DMS 273 (cell line): Measurements from ENCODE around the gene GABRA1.

Source experiments
- DNase-seq: peaks from one replicate; lab custom pipeline; 2025; ENCODE audit not compliant: unreplicated experiment; lab: John Stamatoyannopoulos, UW

Gene GABRA1

DNA sequence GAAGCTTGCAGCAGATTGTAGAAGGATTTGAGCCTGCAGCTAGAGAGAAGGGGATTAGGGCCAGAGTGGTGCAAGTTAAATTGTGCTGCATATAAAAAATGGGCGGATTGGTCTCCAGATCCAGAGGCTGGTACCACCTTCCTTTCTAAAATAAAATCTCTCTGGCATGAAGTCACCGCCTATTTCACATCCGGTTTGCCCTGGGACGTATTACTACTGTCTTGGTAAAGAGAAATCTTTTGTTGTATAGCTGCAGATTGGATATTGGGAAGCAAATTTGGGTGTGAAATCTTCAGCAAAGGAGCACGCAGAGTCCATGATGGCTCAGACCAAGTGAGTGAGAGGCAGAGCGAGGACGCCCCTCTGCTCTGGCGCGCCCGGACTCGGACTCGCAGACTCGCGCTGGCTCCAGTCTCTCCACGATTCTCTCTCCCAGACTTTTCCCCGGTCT is at the start of gene GABRA1:
Gene GABRA1, plus strand, starts transcription at position 180 of the 451 bp plus-strand sequence. CDS start 2,691 bp downstream, outside the sequence.
- DNase-seq, result peak; percentile 47

DNA sequence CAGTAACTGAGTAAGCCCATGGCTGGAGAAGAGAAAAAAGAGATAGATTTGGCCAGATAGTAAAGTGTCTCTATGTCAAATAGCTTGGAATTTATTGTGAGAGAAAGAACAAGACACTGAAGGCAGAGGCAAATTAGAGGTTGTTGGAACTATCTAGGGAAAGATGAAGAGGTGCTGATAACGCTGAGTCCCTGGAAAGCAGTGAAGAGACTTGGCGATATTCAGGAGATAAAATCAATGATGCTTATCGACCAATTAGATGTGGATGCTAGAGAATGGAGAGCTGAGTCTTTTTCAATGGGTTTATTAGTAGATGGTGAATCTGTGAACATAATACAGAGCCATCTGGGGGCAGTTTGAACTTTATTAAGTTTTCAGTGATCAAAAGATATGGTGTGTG is 48.6 kb upstream of the GABRA1 start:
- no peak for DNase-seq

DNA sequence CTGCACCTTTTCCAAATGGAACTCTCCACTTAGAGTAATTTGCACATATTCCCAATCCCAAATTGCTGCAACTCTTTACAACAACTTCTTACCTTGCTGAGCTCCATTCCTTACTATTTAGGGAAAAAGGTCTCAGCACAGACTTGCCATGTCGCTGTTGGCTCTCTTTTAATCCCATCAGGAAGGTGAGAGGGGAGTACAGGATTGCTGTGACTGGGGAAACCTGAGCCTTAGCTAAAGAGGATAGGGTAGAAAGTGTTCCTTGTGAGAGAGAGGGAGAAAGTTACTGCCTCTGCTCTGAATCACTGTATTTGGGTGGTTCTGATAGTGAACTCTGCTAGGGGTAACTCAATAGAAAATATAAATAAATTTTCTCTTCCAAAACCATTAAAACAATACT is 43.7 kb upstream of the GABRA1 start:
- DNase-seq, result no peak

DNA sequence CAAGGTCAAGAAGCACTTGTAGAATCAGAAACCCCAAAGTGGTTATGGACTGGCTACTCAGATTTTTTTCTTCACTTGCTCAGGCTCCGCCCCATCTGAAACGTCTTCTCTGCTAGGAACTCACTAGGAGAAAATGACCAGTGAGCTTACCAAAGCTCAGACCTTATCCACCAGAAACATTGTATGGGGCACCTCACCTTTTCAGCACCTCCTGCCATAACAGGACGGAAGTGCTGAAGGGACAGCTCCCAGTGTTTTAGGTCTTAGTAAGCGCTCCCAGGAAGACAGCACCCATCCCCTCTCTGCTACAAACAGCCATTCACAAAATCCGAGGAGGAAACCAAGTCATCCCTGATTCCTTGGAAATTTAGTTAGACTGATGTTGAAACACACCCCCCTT is 1.2 kb upstream of the GABRA1 start:
- DNase-seq, result peak; percentile 2

DNA sequence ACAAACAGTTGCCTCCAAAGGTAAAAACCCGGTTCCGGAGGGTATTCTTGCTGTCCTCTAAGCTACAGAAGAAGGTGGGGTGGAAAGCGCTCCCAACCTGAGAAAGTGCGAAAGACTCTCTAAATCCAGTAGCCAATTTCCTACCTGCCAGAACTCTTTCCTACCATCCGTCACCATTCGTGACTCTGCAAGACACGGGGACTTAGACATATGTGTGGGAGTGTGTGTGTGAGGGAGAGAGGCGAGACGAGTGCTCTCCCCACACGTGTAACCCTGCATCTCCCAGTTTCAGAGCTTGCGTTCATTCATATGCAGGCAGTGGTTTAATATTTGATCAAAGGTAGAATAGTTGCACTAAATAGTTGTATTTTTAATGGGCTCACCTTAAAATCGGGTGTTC is 473 bp upstream of the GABRA1 start:
- DNase-seq, result no peak

DNA sequence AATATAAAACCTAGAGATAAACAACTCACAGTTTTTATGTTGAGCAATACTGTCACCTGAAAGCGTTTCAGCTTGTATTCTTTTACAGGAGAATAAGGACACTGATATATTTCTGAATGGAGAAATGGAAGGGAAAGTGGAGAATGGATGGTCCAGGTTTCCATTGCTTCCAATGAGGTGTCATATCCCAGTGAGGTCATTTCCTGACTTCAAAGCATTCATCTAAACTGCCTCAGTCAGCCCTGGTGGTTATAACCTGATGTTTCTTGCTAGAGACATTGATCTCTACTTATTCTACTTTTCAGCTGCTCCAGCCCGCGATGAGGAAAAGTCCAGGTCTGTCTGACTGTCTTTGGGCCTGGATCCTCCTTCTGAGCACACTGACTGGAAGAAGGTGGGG is 2.6 kb downstream of the GABRA1 start:
- no peak for DNase-seq

DNA sequence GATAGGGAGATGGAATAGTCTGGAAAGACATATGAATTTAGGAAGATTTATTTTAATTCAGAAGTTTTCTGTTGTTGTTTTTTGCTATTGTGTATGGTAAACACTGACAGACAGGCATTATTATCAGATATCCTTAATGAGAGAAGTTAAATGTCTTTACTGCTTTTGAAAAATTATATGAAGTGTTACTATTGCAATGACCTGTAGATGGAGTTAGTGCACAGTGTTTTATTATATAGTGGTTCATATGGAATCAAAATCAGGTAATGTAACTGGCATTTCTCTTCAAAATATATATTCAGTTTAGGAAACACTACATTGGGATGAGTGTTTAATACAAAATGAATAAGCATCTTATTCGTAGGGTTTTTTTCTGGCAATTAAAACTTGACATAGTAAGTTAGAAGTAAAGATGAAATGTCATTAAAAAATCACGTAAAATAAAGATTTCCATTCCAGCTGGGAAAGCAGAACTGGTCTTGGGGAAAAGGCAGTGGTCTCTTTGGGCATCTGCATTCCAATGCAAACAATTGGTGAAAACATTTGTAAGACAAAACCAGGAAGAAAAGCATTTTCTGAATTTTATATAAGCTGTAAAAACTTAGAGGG is 3.9 kb downstream of the GABRA1 start:
- DNase-seq, result peak; percentile 12

DNA sequence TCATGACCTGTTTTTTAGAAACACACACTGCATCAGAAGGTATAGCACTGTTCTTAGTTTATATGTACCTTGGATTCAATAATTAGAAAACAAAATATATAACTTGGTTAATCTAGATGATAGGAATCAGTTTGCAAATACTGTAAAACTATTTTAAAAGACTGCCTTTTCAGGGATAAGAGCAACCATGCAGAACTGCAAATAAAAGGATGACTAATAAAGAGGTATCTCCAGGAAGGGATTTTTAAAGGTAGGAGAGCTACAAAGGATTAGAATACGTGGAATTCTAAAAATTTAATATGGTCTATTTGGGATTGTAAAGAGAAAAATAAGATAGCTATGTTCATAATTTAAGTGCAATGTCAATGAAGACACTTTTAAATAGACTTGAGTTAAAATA is 9.4 kb downstream of the GABRA1 start:
- no peak for DNase-seq

DNA sequence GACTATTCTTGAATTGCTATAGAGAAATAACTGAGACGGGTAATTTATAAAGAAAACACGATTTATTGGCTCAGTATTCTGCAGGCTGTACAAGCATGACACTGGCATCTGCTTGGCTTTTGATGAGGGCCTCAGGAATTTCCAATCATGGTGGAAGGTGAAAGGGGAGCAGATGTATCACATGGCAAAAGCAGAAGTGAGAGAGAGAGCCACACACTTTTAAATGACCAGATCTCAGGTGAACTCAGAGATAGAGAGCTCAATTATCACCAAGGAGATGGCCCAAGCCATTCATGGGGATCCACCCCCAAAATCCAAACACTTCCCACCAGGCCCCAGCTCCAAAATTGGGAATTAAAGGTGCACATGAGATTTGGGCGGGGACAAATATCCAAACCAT is 15.3 kb downstream of the GABRA1 start:
- DNase-seq, result no peak

DNA sequence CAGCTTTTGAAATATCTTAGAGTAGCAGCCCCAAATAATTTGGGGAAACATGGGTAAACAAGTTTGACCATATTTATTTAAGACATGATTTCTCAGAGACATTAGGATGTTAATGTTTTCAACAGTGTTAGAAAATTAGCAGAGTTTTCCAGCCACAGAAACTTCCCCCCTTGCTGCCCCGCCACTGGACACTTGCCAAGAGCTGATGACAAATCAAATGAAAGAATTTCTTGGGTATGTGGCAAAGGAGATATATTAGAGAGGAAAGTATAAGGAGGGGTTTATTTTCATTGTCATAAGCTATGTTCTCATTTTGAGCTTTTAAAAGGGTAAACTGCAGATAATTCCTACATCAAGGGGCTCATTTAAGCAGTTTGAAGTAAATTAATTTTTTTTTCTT is 15.9 kb downstream of the GABRA1 start:
- no peak for DNase-seq

DNA sequence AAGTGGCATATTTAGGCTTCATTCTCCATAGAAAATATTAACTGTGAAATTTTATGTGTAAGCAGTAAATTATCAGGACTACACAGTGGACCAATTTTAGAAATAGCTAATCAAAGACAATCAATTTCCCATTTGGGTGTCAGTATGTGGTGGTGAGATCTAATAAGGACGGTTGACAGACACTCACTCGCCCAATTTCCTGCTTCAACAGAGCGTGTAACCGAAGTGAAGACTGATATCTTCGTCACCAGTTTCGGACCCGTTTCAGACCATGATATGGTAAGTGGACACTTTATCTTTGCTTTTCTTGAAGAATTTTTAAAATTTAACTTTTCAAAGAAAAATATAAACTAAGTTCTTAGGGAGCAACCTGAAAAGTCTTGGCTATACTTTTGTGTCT is 17.6 kb downstream of the GABRA1 start:
- no peak for DNase-seq

DNA sequence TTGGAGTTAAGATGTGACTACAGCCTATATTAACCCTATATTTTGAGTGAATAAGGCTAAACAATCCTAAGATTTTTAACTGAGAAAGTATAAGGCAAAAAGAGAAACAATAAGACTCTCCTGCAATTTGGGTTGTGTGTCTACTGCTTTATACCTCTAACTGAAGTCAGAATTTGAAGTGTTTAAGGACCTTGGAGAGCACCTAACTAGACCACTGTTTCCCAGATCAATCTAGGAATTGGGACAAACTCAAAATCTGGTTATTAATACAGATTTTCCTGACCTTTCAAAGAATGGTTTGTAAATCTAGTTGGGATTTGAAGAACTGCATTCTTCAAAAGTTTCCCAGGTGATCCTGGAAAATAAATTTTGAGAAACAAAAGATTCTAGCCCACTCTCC is 42.1 kb downstream of the GABRA1 start:
- DNase-seq, result no peak

DNA sequence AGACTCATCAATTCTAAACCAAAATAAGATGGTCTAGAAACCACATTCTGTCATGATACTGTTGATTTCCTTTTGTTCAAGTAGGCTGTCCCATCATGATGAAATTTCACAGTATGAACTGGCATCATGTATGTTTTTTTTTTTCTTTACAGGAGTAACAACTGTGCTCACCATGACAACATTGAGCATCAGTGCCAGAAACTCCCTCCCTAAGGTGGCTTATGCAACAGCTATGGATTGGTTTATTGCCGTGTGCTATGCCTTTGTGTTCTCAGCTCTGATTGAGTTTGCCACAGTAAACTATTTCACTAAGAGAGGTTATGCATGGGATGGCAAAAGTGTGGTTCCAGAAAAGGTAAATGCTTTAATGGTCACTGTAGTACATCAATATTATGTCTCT is 47.6 kb downstream of the GABRA1 start:
- DNase-seq, result no peak

DNA sequence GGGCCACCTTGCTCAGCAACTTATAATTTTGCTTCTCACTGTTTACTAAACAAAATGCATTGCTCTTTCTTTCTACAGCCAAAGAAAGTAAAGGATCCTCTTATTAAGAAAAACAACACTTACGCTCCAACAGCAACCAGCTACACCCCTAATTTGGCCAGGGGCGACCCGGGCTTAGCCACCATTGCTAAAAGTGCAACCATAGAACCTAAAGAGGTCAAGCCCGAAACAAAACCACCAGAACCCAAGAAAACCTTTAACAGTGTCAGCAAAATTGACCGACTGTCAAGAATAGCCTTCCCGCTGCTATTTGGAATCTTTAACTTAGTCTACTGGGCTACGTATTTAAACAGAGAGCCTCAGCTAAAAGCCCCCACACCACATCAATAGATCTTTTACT is 49.1 kb downstream of the GABRA1 start:
- DNase-seq, result no peak

DNA sequence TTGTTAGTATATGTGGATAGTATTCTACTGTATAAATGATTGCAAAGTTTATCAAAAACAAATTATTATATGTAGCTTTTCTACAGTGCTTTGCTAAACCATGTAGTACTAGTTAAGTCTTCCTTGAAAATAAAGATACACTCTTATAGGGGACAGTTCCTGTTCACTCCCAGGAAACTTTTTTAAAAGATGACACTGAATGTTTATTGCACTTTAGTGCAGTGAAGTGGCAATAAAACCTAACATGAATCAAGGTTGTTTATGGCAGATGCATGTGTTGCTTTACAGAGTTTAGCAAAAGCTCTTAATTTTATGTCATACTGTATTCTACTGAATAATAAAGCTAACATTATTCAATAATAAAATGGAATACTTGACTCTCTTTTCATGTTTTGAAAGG is 51.7 kb downstream of the GABRA1 start:
- DNase-seq, result no peak

DNA sequence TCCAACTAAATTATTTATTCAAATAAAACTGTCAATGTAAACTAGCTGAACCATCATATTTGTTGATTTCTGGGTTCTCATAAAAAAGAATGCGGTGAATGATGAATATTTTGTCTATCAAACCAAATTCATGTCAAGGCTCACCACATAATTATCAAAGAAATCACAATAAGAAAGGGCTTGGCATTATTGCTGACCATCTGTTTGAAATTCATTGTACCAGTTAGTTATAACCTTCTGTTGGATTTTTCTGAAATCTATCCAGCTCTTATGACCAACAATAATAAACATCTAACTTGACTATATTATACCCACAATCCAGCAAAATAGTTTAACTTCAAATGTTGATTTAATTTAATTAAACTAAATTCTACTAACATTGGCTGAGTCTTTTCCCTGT is 53.1 kb downstream of the GABRA1 start:
- DNase-seq, result no peak

DNA sequence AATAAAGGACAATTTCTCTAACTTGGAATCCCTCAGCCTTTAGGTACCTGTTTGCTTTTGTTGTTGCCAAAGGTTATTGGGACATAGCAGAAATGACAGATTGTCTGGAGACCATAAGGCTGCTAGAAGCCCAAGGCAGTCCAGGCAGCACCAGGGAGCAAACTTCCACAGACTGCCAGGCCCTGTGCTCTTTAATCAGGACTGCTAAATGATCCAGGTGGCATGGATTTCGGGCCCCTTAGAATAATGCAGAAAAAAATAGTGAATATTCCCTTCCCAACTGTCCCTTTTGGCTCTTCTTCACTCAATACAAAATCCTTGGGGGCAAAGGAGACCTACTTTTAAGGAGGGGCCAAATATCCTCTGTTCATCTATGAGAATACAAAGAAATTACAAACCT is 73.9 kb downstream of the GABRA1 start:
- no peak for DNase-seq

DNA sequence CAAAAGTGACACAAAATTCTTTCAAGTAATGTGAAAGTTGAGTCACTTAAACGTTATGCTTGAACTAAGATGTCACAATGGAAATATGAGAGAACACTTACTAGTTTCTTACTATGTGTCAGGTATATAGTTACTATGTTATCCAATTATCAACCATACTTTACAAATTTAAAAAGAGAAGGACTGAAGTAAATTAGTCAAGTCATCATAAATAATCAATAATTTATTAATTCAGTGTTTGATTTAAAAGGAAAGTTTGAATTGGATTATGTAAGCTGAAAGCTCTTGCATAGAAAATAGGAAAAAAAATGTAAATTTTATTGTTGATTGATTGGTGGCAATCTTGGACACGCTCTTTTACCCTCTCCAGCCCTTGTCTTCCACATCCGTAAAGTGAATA is 76.3 kb downstream of the GABRA1 start:
- DNase-seq, result no peak

DNA sequence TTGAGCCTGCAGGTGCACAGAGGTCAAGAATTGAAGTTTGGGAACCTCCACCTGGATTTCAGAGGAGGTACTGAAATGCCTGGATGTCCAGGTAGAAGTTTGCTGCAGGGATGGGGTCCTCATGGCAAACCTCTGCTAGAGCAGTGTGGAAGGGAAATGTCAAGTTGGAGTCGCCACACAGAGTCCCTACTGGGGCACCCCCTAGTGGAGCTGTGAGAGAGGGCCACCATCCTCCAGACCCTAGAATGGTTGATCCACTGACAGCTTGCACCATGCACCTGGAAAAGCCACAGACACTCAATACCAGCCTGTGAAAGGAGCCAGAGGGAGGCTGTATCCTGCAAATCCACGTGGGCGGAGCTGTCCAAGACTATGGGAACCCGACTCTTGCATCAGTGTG is 78.0 kb downstream of the GABRA1 start:
- peak; percentile 25 for DNase-seq

DNA sequence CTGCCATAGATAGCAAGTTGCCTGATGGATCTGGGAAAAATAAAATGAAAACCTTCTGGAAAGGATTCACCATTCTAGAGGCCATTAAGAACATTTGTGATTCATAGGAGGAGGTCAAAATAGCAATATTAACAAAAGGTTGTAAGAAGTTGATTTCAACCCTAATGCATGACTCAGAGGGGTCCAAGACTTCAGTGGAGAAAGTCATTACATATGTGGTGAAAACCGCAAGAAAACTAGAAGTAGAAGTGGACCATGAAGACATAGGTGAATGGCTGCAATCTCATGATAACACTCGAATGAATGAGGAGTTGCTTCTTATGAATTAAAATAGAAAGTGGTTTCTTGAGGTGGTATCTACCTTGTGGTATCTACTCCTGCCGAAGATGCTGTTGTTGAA is 86.6 kb downstream of the GABRA1 start:
- DNase-seq, result no peak

DNA sequence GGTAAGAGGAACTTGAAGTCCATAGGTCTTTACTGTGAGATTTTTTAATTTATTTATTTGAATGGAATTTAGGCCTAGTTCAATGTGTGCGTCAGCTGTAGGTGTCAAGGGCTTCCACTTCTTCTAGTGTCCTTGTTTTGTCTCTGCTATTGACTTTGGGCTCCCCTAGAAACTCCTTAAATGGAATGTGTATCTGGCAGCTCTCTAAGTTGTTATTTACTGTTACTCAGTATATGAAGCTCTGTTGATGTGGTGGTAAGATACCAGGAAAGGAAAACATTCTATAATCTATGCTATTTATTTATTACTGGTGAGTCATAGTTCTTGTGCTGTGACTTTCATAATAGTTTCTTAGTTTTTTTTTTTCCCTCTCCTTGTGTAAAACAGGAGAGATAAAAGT is 97.1 kb downstream of the GABRA1 start:
- DNase-seq, result no peak

DNA sequence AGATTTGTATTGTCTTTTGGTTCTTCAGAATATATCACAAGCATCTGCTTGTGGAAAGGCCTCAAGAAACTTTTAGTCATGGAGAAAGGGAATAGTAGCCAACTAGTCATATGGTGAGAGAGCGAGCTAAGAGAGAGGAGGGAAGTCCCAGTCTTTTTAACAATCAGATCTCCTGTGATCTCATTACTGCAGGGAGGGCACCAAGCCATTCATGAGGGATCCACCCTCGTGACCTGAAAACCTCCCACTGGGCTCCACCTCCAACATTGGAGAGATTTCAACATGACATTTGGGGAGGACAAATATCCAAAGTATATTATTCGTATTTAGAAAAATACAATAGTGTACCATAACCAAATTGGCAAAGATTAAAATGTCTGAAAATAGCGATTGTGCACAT is 99.0 kb downstream of the GABRA1 start:
- DNase-seq, result no peak
